ACC112 (cell line): Measurements from ENCODE around the gene OSBPL3.
A peak's percentile ranks its signal among the peaks of the same experiment; 100 is the strongest.
"Not testable (repeated sequence)": the region's sequence is repeated elsewhere in the genome, so short reads cannot be mapped to it uniquely, and the experiment has no call there.

Experiments
- H2AFZ ChIP-seq: fragments of 200-600 bp; sonication (generic); one replicate; pipeline ENCODE4 v1.6.0; 2017; ENCODE audit warnings: antibody characterized with exemption, low read length; ENCODE audit not compliant: unreplicated experiment
- H3K27ac ChIP-seq: fragments of 200-600 bp; sonication (generic); 2 replicates; pipeline ENCODE4 v1.5.1; 2014; ENCODE audit warnings: low read depth, mild to moderate bottlenecking, antibody characterized with exemption, low read length, moderate library complexity
- H3K27me3 ChIP-seq: fragments of 200-600 bp; sonication (generic); 2 replicates; pipeline ENCODE4 v1.6.1; 2014; ENCODE audit warnings: mild to moderate bottlenecking, antibody characterized with exemption, low read length, moderate library complexity, mixed read lengths; ENCODE audit not compliant: insufficient read depth
- H3K36me3 ChIP-seq: fragments of 200-600 bp; sonication (generic); 2 replicates; pipeline ENCODE4 v1.6.1; 2016; ENCODE audit warnings: mild to moderate bottlenecking, antibody characterized with exemption, low read length, moderate library complexity, mixed read lengths; ENCODE audit not compliant: insufficient read depth
- H3K4me1 ChIP-seq: fragments of 200-600 bp; sonication (generic); one replicate; pipeline ENCODE4 v1.6.1; 2016; ENCODE audit warnings: low read length, mixed read lengths; ENCODE audit not compliant: insufficient read depth, unreplicated experiment, control insufficient read depth
- H3K4me3 ChIP-seq: fragments of 200-600 bp; sonication (generic); 2 replicates; pipeline ENCODE4 v1.5.1; 2014; ENCODE audit warnings: mild to moderate bottlenecking, low read depth, low read length
- H3K79me2 ChIP-seq: fragments of 200-600 bp; sonication (generic); one replicate; pipeline ENCODE4 v1.6.0; 2016; ENCODE audit warnings: low read length; ENCODE audit not compliant: control insufficient read depth, unreplicated experiment, insufficient read depth

The OSBPL3 gene

GRCh38 chr7:24800073-24800472, 179.9 kb downstream of the OSBPL3 start:
- Histone ChIP-seq H3K79me2 (no peaks in the 10 kb centered on the region), H3K27me3 (no peaks in the 10 kb centered on the region), H3K36me3 (peaks cover 12% of the 10 kb centered on the region; the same call in 1 of the 2 replicates), H3K27ac (no peak overlapping the region), H3K4me3 (no peak overlapping the region), H2AFZ (no peak overlapping the region), H3K4me1 (no peaks in the 10 kb centered on the region)

- Histone ChIP-seq H3K4me1 (no peaks in the 10 kb centered on the region), H3K4me3 (no peak overlapping the region), H3K36me3 (peaks cover 12% of the 10 kb centered on the region; the same call in 1 of the 2 replicates), H3K27ac (no peak overlapping the region), H2AFZ (no peak overlapping the region), H3K79me2 (no peaks in the 10 kb centered on the region), H3K27me3 (no peaks in the 10 kb centered on the region)
Measured at GRCh38 chr7:24799506-24799905, 180.5 kb downstream of the OSBPL3 start.

DNA sequence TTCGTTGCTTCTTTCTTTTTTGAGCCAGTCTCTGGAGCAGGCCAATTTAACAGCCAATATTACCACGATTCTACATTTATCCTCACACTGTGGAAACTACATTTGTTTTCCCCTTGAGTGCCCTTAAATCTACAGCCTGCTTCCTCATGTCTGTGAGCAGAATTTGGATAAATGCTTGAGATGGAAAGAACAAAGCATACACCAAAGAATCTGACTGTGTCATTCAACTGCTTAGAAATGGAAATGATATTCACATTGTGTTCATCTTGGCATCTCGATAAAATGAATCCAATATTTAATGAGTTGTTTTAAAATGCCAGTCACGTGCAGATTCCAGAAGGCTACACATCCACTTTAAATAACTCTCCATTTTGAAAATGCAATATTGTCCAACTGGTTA, 181.7 kb downstream of the OSBPL3 start:
- Histone ChIP-seq H3K27me3 (no peaks in the 10 kb centered on the region), H3K4me3 (no peak overlapping the region), H2AFZ (no peak overlapping the region), H3K27ac (no peak overlapping the region), H3K36me3 (peaks cover 12% of the 10 kb centered on the region; the same call in 1 of the 2 replicates), H3K4me1 (no peaks in the 10 kb centered on the region), H3K79me2 (no peaks in the 10 kb centered on the region)

DNA sequence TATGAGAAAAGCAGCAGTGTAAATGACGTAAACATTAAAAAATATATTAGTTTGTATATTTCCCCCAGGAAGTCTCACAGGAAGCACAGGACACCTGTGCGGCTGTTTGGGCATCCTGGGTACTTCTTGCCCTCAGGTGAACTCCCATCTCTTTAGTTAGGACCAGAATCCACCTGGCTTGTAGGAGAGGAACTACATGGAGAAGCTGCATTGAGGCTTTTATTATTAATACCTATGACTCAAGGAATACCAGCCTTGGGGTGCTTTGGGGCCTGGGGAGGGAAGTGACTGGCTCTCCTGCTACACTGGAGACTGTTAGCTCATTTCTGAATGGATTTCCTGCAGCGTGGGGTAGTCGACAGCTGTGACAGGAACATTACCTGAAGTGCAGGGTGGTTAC, 182.7 kb downstream of the OSBPL3 start:
- no peaks in the 10 kb centered on the region for H3K79me2 ChIP-seq

GRCh38 chr7:24795407-24795767, 184.6 kb downstream of the OSBPL3 start:
- Histone ChIP-seq H3K36me3 (no peaks in the 10 kb centered on the region), H2AFZ (no peak overlapping the region), H3K27me3 (no peaks in the 10 kb centered on the region), H3K27ac (no peak overlapping the region), H3K4me1 (no peaks in the 10 kb centered on the region), H3K79me2 (no peaks in the 10 kb centered on the region), H3K4me3 (no peak overlapping the region)

More for the DNA sequence above, 182.7 kb downstream of the OSBPL3 start:
- H3K27ac ChIP-seq: no peak overlapping the region
- no peak overlapping the region for H3K4me3 ChIP-seq
- H3K36me3 ChIP-seq: peaks cover 9% of the 10 kb centered on the region; the same call in 1 of the 2 replicates
- no peak overlapping the region for H2AFZ ChIP-seq
- H3K4me1 ChIP-seq: no peaks in the 10 kb centered on the region
- no peaks in the 10 kb centered on the region for H3K27me3 ChIP-seq

DNA sequence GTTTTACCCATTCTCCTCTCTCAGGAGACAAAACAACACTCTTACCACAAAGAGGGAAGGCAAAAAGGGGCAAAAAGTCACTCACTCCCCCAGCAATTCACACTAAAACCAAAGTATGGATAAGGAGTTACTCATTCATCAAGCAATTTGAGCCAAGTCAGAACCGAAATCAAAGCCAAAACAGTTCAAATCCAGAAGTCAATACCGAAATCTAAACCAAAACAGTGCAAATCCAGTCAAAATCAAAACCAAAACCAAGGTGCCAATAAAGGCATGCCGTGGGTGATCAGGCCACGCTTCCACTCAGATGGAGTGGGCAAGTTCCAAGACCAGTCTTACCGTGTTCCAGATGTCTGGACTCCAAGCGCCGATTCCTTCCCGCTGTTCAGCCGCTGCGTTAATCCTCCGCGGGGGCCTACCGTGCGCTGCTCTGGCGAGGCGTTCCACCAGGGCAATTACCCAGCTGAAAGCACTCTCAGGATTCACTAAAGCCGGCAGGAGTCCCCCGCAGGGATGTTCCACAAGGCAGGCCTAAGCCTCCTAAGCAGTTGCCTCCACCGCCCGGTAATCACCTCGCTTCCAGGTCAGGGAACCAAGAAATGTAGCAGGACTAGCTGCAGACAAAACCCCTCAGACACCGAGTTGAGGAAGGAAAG, 185.1 kb downstream of the OSBPL3 start:
- not testable (repeated sequence) for H3K79me2 ChIP-seq, H3K27me3 ChIP-seq, H3K27ac ChIP-seq, H2AFZ ChIP-seq, H3K4me1 ChIP-seq, H3K36me3 ChIP-seq, H3K4me3 ChIP-seq

DNA sequence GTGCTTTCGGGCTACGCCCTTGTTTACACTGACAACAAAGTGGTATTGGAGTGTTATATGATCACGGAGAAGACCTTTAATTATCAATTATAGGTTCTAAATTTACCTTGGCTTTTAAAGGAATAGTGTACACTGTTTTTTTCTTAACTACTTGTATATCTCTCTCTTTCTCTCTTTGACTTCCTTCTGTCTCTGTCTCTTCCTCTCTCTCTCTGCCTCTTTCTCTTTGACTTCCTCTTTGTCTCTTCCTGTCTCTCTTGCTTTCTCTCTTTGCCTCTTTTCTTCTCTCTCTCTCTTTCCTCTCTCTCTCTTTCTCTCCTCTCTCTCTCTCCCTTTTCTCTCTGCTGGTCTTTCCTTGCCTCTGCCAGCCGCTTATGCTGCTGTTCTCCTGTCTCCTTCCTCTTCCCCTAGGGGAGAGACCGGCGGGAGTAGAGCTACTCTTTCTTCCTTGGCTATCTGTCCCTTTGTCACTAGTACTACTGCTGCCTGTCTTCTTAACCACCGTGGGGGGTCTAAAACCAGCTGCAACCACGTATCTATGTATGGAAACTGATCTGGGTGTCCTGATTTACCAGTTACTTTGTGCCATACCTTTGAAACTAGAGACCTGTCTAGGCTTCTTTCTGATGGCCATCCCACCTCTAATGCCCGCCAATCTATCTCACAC, 185.9 kb downstream of the OSBPL3 start:
- H3K36me3 ChIP-seq: no peaks in the 10 kb centered on the region
- H3K27me3 ChIP-seq: no peaks in the 10 kb centered on the region
- no peak overlapping the region for H3K4me3 ChIP-seq
- H3K4me1 ChIP-seq: no peaks in the 10 kb centered on the region
- no peak overlapping the region for H2AFZ ChIP-seq
- no peak overlapping the region for H3K27ac ChIP-seq
- H3K79me2 ChIP-seq: no peaks in the 10 kb centered on the region

- Histone ChIP-seq H3K27ac (no peak overlapping the region), H3K4me1 (peaks cover 11% of the 10 kb centered on the region), H3K36me3 (no peaks in the 10 kb centered on the region), H3K27me3 (no peaks in the 10 kb centered on the region), H3K79me2 (no peaks in the 10 kb centered on the region), H3K4me3 (no peak overlapping the region), H2AFZ (no peak overlapping the region)
Measured at GRCh38 chr7:24788961-24789576, 190.9 kb downstream of the OSBPL3 start.

- no peak overlapping the region for H2AFZ ChIP-seq
- no peaks in the 10 kb centered on the region for H3K36me3 ChIP-seq
- H3K27me3 ChIP-seq: no peaks in the 10 kb centered on the region
- H3K4me1 ChIP-seq: peaks cover 11% of the 10 kb centered on the region
- no peak overlapping the region for H3K4me3 ChIP-seq
- H3K27ac ChIP-seq: no peak overlapping the region
- no peaks in the 10 kb centered on the region for H3K79me2 ChIP-seq
Measured at GRCh38 chr7:24788075-24788474, 191.9 kb downstream of the OSBPL3 start.

DNA sequence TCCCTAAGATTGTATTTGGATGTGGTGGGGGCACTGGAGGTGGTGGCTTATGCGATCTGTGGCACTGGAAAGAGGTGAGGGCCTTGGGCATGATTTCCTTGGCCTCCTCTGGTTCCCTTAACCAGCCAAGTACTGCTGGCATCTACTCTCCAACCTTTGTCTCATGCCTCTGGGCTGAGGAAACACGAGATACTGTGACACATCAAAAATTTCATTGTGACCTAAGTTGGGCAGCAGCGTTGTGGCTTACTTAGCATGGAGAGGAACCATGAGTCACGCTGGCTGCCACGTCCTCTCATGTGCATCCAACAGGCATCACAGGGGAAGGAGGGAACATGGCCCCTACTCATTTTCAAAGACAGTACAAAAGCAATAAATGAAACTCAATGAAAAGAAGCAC, 193.0 kb downstream of the OSBPL3 start:
- no peaks in the 10 kb centered on the region for H3K36me3 ChIP-seq
- H2AFZ ChIP-seq: peak overlapping the region; percentile 76
- peak overlapping the region; percentile 87 for H3K27ac ChIP-seq

DNA sequence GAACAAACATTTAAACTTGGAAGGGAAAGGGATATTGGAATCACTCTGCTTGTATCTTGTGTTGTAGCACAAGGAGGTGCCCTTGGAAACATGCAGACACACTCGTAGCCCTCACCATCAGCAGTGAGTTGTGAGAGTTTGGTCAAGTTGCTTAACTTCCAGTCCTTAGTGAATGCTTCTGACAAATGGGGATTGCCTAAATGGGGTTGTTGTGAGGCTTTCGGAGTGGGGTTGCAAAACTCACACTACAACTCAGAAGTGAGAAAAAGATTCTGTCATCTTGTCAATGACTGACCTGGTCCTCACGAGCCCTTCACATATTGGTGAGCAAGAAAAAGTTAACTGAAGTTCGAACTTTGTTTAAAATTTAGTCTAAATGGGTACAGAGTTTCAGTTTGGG, 193.7 kb downstream of the OSBPL3 start:
- Histone ChIP-seq H3K27ac (peak overlapping the region; percentile 87), H2AFZ (no peak overlapping the region), H3K36me3 (no peaks in the 10 kb centered on the region), H3K4me3 (no peak overlapping the region), H3K4me1 (peaks cover 11% of the 10 kb centered on the region), H3K79me2 (no peaks in the 10 kb centered on the region), H3K27me3 (no peaks in the 10 kb centered on the region)

More for the DNA sequence above, 193.0 kb downstream of the OSBPL3 start:
- Histone ChIP-seq H3K4me1 (peaks cover 11% of the 10 kb centered on the region), H3K79me2 (no peaks in the 10 kb centered on the region), H3K4me3 (no peak overlapping the region), H3K27me3 (no peaks in the 10 kb centered on the region)
